K562 (cell line): Measurements from ENCODE around the gene METRNL.

ENCODE experiments used
- BHLHE40 ChIP-seq: IDR thresholded peaks from 2 replicates; pipeline ENCODE4 v1.6.1; 2011; ENCODE audit warnings: low read length, improper control_type of control experiment
- CHD2 ChIP-seq: IDR thresholded peaks from 2 replicates; pipeline ENCODE4 v1.6.1; 2011; ENCODE audit warnings: low read depth, low read length
- EGR1 ChIP-seq: fragments of 450-650 bp; conservative IDR thresholded peaks from 2 replicates; pipeline ENCODE4 v1.6.1; 2017; ENCODE audit warnings: mild to moderate bottlenecking
- MXI1 ChIP-seq: IDR thresholded peaks from 2 replicates; pipeline ENCODE4 v1.6.1; 2011; ENCODE audit warnings: low read depth, mild to moderate bottlenecking, improper control_type of control experiment, low read length
- PCBP1 ChIP-seq: fragments of 200-400 bp; formaldehyde crosslinking; IDR thresholded peaks from 2 replicates; pipeline ENCODE4 v1.6.1; 2018; ENCODE audit warnings: mild to moderate bottlenecking, low read depth, low read length; ENCODE audit not compliant: poor library complexity, severe bottlenecking
- PHF21A ChIP-seq: fragments of 450-650 bp; IDR thresholded peaks from 2 replicates; pipeline ENCODE4 v1.6.1; 2017; ENCODE audit warnings: low read depth, borderline replicate concordance
- TRIM28 ChIP-seq: fragments of 450-650 bp; IDR thresholded peaks from 2 replicates; pipeline ENCODE4 v1.6.1; 2017
- ZNF316 ChIP-seq: fragments of 450-650 bp; IDR thresholded peaks from 2 replicates; pipeline ENCODE4 v1.6.1; 2016
- TF ChIP-seq, protein P1 (sequence below): fragments of 250-450 bp; sonication (Bioruptor Pico); IDR thresholded peaks from 2 replicates; pipeline ENCODE4 v1.4.0; 2020; ENCODE audit warnings: mild to moderate bottlenecking, moderate library complexity
- TF ChIP-seq, protein P2 (sequence below), 2 experiments: fragments of 450-650 bp; formaldehyde crosslinking in 1 of 2; IDR thresholded peaks; 2 replicates each; pipeline versions ENCODE4 v1.4.0 to v1.6.1; 2014 to 2020; ENCODE audit warnings: mild to moderate bottlenecking in 2 of 2, borderline replicate concordance in 1 of 2, low read depth in 1 of 2
- TF ChIP-seq, protein P3 (sequence below): fragments of 150-350 bp; IDR thresholded peaks from 2 replicates; pipeline ENCODE4 v1.6.1; 2014; ENCODE audit warnings: low read depth, mild to moderate bottlenecking, low read length, borderline replicate concordance
- TF ChIP-seq, protein P4 (sequence below): sonication (generic); formaldehyde crosslinking; IDR thresholded peaks from 2 replicates; pipeline ENCODE4 v1.8.0; 2022; ENCODE audit warnings: mild to moderate bottlenecking, missing genetic modification reagents

DNA sequence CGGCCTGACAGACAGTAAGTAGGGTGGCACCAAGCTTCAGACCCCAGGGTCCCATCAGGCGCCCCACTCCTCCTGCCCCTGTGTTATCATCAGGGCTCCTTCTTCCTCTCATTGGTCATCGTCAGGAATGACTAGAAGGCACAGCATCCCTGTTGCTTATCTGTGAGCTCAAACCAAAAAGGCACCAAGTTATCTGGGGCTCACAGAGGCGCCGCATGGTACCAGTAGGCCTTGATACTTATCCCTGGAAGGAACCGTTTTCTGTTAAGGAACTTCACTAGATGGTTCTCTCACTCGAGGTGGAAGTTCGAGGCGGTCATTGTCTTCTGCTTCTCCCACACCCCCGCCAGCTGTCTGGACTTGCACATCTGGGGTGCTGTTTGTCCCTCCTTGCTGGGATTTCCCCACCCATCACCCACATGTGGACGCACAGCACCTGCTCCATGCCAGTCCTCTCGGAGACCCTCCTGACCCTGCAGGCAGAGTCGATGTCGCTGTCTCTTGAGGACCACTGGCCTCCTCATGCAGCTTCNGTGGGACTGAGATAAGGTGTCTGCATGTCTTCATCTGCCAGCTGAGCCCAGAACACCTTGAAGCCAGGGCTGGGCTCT lies 52.1 kb downstream of the METRNL start:
- TF ChIP-seq MXI1 = no peak
- TF ChIP-seq, protein P1, sequence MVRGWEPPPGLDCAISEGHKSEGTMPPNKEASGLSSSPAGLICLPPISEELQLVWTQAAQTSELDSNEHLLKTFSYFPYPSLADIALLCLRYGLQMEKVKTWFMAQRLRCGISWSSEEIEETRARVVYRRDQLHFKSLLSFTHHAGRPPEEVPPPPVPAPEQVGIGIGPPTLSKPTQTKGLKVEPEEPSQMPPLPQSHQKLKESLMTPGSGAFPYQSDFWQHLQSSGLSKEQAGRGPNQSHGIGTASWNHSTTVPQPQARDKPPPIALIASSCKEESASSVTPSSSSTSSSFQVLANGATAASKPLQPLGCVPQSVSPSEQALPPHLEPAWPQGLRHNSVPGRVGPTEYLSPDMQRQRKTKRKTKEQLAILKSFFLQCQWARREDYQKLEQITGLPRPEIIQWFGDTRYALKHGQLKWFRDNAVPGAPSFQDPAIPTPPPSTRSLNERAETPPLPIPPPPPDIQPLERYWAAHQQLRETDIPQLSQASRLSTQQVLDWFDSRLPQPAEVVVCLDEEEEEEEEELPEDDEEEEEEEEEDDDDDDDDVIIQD (CRISPR knock-in tag) = no peak
- TF ChIP-seq TRIM28 = no peak
- TF ChIP-seq CHD2 = no peak
- TF ChIP-seq, protein P2, sequence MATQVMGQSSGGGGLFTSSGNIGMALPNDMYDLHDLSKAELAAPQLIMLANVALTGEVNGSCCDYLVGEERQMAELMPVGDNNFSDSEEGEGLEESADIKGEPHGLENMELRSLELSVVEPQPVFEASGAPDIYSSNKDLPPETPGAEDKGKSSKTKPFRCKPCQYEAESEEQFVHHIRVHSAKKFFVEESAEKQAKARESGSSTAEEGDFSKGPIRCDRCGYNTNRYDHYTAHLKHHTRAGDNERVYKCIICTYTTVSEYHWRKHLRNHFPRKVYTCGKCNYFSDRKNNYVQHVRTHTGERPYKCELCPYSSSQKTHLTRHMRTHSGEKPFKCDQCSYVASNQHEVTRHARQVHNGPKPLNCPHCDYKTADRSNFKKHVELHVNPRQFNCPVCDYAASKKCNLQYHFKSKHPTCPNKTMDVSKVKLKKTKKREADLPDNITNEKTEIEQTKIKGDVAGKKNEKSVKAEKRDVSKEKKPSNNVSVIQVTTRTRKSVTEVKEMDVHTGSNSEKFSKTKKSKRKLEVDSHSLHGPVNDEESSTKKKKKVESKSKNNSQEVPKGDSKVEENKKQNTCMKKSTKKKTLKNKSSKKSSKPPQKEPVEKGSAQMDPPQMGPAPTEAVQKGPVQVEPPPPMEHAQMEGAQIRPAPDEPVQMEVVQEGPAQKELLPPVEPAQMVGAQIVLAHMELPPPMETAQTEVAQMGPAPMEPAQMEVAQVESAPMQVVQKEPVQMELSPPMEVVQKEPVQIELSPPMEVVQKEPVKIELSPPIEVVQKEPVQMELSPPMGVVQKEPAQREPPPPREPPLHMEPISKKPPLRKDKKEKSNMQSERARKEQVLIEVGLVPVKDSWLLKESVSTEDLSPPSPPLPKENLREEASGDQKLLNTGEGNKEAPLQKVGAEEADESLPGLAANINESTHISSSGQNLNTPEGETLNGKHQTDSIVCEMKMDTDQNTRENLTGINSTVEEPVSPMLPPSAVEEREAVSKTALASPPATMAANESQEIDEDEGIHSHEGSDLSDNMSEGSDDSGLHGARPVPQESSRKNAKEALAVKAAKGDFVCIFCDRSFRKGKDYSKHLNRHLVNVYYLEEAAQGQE (IDR thresholded peaks at IDR 0.05; ENCODE audit: borderline replicate concordance) = no peak
- TF ChIP-seq, protein P2 (CRISPR knock-in tag; IDR thresholded peaks at IDR 0.05; ENCODE audit: low read depth) = no peak
- TF ChIP-seq, protein P3, sequence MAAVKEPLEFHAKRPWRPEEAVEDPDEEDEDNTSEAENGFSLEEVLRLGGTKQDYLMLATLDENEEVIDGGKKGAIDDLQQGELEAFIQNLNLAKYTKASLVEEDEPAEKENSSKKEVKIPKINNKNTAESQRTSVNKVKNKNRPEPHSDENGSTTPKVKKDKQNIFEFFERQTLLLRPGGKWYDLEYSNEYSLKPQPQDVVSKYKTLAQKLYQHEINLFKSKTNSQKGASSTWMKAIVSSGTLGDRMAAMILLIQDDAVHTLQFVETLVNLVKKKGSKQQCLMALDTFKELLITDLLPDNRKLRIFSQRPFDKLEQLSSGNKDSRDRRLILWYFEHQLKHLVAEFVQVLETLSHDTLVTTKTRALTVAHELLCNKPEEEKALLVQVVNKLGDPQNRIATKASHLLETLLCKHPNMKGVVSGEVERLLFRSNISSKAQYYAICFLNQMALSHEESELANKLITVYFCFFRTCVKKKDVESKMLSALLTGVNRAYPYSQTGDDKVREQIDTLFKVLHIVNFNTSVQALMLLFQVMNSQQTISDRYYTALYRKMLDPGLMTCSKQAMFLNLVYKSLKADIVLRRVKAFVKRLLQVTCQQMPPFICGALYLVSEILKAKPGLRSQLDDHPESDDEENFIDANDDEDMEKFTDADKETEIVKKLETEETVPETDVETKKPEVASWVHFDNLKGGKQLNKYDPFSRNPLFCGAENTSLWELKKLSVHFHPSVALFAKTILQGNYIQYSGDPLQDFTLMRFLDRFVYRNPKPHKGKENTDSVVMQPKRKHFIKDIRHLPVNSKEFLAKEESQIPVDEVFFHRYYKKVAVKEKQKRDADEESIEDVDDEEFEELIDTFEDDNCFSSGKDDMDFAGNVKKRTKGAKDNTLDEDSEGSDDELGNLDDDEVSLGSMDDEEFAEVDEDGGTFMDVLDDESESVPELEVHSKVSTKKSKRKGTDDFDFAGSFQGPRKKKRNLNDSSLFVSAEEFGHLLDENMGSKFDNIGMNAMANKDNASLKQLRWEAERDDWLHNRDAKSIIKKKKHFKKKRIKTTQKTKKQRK = no peak
- TF ChIP-seq ZNF316 = no peak
- TF ChIP-seq, protein P4, sequence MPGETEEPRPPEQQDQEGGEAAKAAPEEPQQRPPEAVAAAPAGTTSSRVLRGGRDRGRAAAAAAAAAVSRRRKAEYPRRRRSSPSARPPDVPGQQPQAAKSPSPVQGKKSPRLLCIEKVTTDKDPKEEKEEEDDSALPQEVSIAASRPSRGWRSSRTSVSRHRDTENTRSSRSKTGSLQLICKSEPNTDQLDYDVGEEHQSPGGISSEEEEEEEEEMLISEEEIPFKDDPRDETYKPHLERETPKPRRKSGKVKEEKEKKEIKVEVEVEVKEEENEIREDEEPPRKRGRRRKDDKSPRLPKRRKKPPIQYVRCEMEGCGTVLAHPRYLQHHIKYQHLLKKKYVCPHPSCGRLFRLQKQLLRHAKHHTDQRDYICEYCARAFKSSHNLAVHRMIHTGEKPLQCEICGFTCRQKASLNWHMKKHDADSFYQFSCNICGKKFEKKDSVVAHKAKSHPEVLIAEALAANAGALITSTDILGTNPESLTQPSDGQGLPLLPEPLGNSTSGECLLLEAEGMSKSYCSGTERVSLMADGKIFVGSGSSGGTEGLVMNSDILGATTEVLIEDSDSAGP = no peak
- TF ChIP-seq PHF21A = no peak
- no peak for TF ChIP-seq BHLHE40
- no peak for TF ChIP-seq PCBP1
- 0 out of 2 replicates have a peak, but pooled peaks have one; percentile 15 for TF ChIP-seq EGR1
